Measurements from ENCODE around the gene CCDC57.

GRCh38 chr17:82213251-82214011 lies 789 bp upstream of the CCDC57 start:
- TF ChIP-seq EZH2phosphoT487 (IDR thresholded peaks at IDR 0.05; ENCODE audit: low read length) (no peak), CTCF (IDR thresholded peaks at IDR 0.05; ENCODE audit: low read length) (no peak)

Data from MM.1S (cell line).